ENCODE data around the gene MLANA.

DNA sequence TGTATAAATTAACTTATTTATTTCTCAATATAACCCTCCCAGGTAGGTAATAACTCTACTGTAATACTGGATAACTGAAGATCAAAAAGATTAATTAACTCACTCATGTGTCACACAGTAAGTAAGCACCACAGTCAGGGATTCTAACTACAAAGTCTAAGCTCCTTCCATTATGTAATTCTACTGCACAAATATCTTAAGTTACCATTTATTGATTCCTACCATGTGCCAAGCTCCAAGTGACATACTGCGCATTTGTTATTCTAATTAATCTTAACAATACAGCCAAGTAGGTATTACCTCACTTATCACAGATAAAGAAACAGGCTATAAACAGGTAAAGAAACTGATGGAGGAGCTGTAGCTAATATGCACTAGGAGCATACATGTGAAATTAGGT lies 66.5 kb downstream of the MLANA start:
- TF ChIP-seq, protein P1, sequence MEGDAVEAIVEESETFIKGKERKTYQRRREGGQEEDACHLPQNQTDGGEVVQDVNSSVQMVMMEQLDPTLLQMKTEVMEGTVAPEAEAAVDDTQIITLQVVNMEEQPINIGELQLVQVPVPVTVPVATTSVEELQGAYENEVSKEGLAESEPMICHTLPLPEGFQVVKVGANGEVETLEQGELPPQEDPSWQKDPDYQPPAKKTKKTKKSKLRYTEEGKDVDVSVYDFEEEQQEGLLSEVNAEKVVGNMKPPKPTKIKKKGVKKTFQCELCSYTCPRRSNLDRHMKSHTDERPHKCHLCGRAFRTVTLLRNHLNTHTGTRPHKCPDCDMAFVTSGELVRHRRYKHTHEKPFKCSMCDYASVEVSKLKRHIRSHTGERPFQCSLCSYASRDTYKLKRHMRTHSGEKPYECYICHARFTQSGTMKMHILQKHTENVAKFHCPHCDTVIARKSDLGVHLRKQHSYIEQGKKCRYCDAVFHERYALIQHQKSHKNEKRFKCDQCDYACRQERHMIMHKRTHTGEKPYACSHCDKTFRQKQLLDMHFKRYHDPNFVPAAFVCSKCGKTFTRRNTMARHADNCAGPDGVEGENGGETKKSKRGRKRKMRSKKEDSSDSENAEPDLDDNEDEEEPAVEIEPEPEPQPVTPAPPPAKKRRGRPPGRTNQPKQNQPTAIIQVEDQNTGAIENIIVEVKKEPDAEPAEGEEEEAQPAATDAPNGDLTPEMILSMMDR (IDR thresholded peaks at IDR 0.05), result no peak
- TF ChIP-seq POLR2A (IDR thresholded peaks at IDR 0.05), result no peak
